Stomach (tissue), 9 donors: ENCODE data around the gene BNC2. TPM values are rescaled to one million over a fixed set of nuclear protein-coding genes. Genes with fewer than 3 reads are reported as not detected.

Source experiments
- DNase-seq, 2 donors: peaks; one replicate each; pipeline versions ENCODE4 v3.0.0 to v3.0.0-alpha.2; 2013 to 2019
- H3K27ac ChIP-seq, 5 donors: fragments of 200-600 bp in 4 of 5; sonication (generic) in 4 of 5; one replicate each; pipeline ENCODE4 v1.5.1; 2013 to 2019; ENCODE audit warnings: mild to moderate bottlenecking in 1 of 5, moderate library complexity in 1 of 5
- H3K27me3 ChIP-seq, 3 donors: fragments of 200-600 bp; sonication (generic); one replicate each; pipeline ENCODE4 v1.5.1; 2017 to 2019; ENCODE audit warnings: mixed run types in 1 of 3
- H3K36me3 ChIP-seq, 4 donors: fragments of 200-600 bp; sonication (generic); 1 replicate in 3 of 4; 2 replicates in 1 of 4; pipeline ENCODE4 v1.5.1; 2016 to 2019
- H3K4me1 ChIP-seq, 4 donors: fragments of 200-600 bp; sonication (generic); one replicate each; pipeline ENCODE4 v1.5.1; 2016 to 2019
- H3K4me3 ChIP-seq, 4 donors: fragments of 200-600 bp; sonication (generic) in 3 of 4; one replicate each; pipeline ENCODE4 v1.5.1; 2016 to 2019; ENCODE audit warnings: mild to moderate bottlenecking in 1 of 4
- H3K9me3 ChIP-seq, 4 donors: fragments of 200-600 bp; sonication (generic); one replicate each; pipeline ENCODE4 v1.5.1; 2016 to 2019
- CTCF ChIP-seq, 7 experiments: fragments of 450-650 bp in 4 of 7; fragments of 200-600 bp in 3 of 7; sonication (generic) in 3 of 7; IDR thresholded peaks; one replicate each; pipeline ENCODE4 v1.5.1; 2016 to 2019; ENCODE audit warnings: antibody characterized with exemption in 7 of 7, control low read depth in 2 of 7, mild to moderate bottlenecking in 1 of 7
- EP300 ChIP-seq: sonication (generic); formaldehyde crosslinking; IDR thresholded peaks from one replicate; pipeline ENCODE4 v1.6.1; 2017; ENCODE audit warnings: antibody characterized with exemption
- POLR2A ChIP-seq, 4 donors: fragments of 450-650 bp; IDR thresholded peaks; one replicate each; pipeline ENCODE4 v1.6.1; 2016; ENCODE audit warnings: antibody characterized with exemption in 4 of 4, control low read depth in 2 of 4, mild to moderate bottlenecking in 1 of 4, moderate library complexity in 1 of 4
- POLR2AphosphoS5 ChIP-seq, 3 donors: sonication (generic); formaldehyde crosslinking; IDR thresholded peaks; one replicate each; pipeline ENCODE4 v1.6.1; 2016; ENCODE audit warnings: antibody characterized with exemption in 3 of 3
- WGBS, 5 donors: extraction: QIAGEN DNeasy Blood & Tissue Kit in 3 of 5; methylation state at CpG; one replicate each; pipeline versions ENCODE4 v1.1.5 to v1.1.7; 2013 to 2018; 5-methylcytosine and 5-hydroxymethylcytosine counted together
- intact Hi-C: fragments of 100-400 bp; cut with DNase I; formaldehyde crosslinking; loops from one replicate; pipeline ENCODE4 v1.15.1; 2023; ENCODE audit warnings: low total_unique reads
- polyA plus RNA-seq, 3 donors: library from polyadenylated mRNA; stranded (reverse); fragments of 200-250 nt; gene quantifications; one replicate each; pipeline ENCODE4 v1.2.3, GENCODE V29; 2013
- total RNA-seq, 5 donors: library from RNA; depleted of rRNA; stranded (reverse); fragments of >200 nt; gene quantifications; one replicate each; pipeline versions ENCODE4 v1.1.0 to v1.2.3, GENCODE V29; 2014 to 2016
- donor health status: healthy with polysubstance abuse.
- donor health status: Bipolar disorder and iron deficiency.
- donor health status: healthy.

Gene BNC2
- total and polyA plus RNA-seq, 8 donors, result 1.1 to 60.7 (median 7.6) TPM

GRCh38 chr9:16411311-16411710 is 459.2 kb downstream of the BNC2 start:
- TF ChIP-seq POLR2AphosphoS5 (IDR thresholded peaks at IDR 0.05), result no peak
- TF ChIP-seq CTCF (IDR thresholded peaks at IDR 0.05), result no peak
- no peak for TF ChIP-seq EP300
- TF ChIP-seq POLR2A (IDR thresholded peaks at IDR 0.05), result no peak
- H3K27ac ChIP-seq, result no peak overlapping the region
- no peaks in the 10 kb centered on the region for H3K27me3 ChIP-seq
- H3K9me3 ChIP-seq, result no peaks in the 10 kb centered on the region
- intact Hi-C loops, result no loop called here
- DNase-seq, result no peak
- WGBS, 5 donors, result 58 to 73% (median 66%) methylated on average over 4 of the region's 4 CpGs
- no peak overlapping the region for H3K4me3 ChIP-seq
- H3K4me1 ChIP-seq, result peaks cover 0 to 9% (median 1%) of the 10 kb centered on the region in 4 donors
- no peaks in the 10 kb centered on the region for H3K36me3 ChIP-seq

DNA sequence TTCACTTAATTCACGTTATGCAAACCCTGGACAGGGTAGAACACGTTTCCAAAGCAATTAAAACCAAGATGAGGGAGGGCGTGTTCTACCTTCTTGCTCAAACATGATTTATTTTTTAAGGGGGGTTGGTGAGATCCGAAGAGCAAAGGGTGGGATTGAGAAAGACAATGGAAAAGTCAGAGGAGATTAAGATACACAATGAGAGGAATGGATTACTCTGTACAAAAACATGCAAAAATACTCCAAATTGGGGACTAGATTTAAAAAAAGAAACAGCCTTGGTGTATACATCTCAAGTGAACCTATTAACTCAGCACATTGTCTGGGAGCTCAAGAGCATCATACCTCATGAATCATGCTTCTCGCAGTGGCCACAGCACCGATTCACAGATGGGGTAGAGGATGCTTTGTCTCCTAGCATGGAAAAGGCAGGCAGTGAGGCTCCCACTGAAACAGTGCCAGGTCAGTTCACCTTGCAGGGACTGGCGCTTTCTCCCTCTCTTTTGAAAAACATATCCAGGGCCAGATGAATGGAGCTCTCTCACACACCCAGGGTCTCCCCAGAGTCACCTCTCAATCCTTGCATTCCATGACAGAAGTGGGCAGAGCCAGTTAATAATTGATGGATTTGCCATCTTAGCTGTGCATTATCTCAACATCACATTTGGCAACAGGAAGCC is 459.7 kb downstream of the BNC2 start:
- intact Hi-C loops, result no loop called here
- H3K4me3 ChIP-seq, result no peak overlapping the region

GRCh38 chr9:16407617-16408016 is 462.9 kb downstream of the BNC2 start:
- Histone ChIP-seq H3K4me1 (no peaks in the 10 kb centered on the region), H3K27ac (no peak overlapping the region), H3K4me3 (no peak overlapping the region), H3K36me3 (no peaks in the 10 kb centered on the region), H3K27me3 (no peaks in the 10 kb centered on the region), H3K9me3 (no peaks in the 10 kb centered on the region)
- no peak for TF ChIP-seq POLR2AphosphoS5 (IDR thresholded peaks at IDR 0.05)
- TF ChIP-seq EP300, result no peak
- TF ChIP-seq POLR2A (IDR thresholded peaks at IDR 0.05), result no peak
- TF ChIP-seq CTCF (IDR thresholded peaks at IDR 0.05), result no peak
- intact Hi-C loops, result no loop called here
- no peak for DNase-seq
- 87 to 97% (median 93%) methylated on average over 2 of the region's 2 CpGs for WGBS, 5 donors

More for the DNA sequence above, 459.7 kb downstream of the BNC2 start:
- TF ChIP-seq POLR2A (IDR thresholded peaks at IDR 0.05) (no peak), EP300 (no peak), CTCF (IDR thresholded peaks at IDR 0.05) (no peak), POLR2AphosphoS5 (IDR thresholded peaks at IDR 0.05) (no peak)
- no peaks in the 10 kb centered on the region for H3K9me3 ChIP-seq
- H3K36me3 ChIP-seq, result no peaks in the 10 kb centered on the region
- H3K27ac ChIP-seq, result no peak overlapping the region
- no peak for DNase-seq
- no peaks in the 10 kb centered on the region for H3K27me3 ChIP-seq
- peaks cover 0 to 5% (median 0%) of the 10 kb centered on the region in 4 donors for H3K4me1 ChIP-seq
- WGBS, 5 donors, result 52 to 72% (median 60%) methylated on average over 7 of the region's 7 CpGs

- intact Hi-C loops, result no loop called here
- WGBS, 5 donors, result 80 to 88% (median 83%) methylated on average over 12 of the region's 12 CpGs
- Histone ChIP-seq H3K4me3 (no peak overlapping the region), H3K36me3 (no peaks in the 10 kb centered on the region), H3K27me3 (no peaks in the 10 kb centered on the region), H3K27ac (no peak overlapping the region), H3K9me3 (no peaks in the 10 kb centered on the region), H3K4me1 (no peaks in the 10 kb centered on the region)
- no peak for DNase-seq
- TF ChIP-seq CTCF (IDR thresholded peaks at IDR 0.05) (no peak), POLR2AphosphoS5 (IDR thresholded peaks at IDR 0.05) (no peak), EP300 (no peak), POLR2A (IDR thresholded peaks at IDR 0.05) (no peak)
These were observed 463.8 kb downstream of the BNC2 start for GRCh38 chr9:16406526-16407225.
